Smooth muscle cell (in vitro differentiated cells): ENCODE results near the gene KIF15. TPM values are rescaled to one million over a fixed set of nuclear protein-coding genes. Genes with fewer than 3 reads are reported as not detected.
A peak's percentile ranks its signal among the peaks of the same experiment; 100 is the strongest.

Source experiments
- DNase-seq: peaks from one replicate; lab custom pipeline; 2025; ENCODE audit not compliant: unreplicated experiment; lab: John Stamatoyannopoulos, UW
- H2AFZ ChIP-seq: fragments of 200-600 bp; sonication (generic); 2 replicates; pipeline ENCODE4 v1.6.0; 2016; ENCODE audit warnings: antibody characterized with exemption, low read depth, mild to moderate bottlenecking
- H3F3A ChIP-seq: fragments of 200-600 bp; sonication (generic); 2 replicates; pipeline ENCODE4 v1.6.0; 2017; ENCODE audit warnings: antibody characterized with exemption, low read depth
- H3K27ac ChIP-seq: fragments of 200-600 bp; sonication (generic); 2 replicates; pipeline ENCODE4 v1.5.1; 2016; ENCODE audit warnings: low read depth, mild to moderate bottlenecking
- H3K27me3 ChIP-seq: fragments of 200-600 bp; sonication (generic); 2 replicates; pipeline ENCODE4 v1.6.1; 2016; ENCODE audit warnings: low read depth, mild to moderate bottlenecking
- H3K36me3 ChIP-seq: fragments of 200-600 bp; sonication (generic); 2 replicates; pipeline ENCODE4 v1.5.1; 2016; ENCODE audit warnings: low read depth
- H3K4me1 ChIP-seq: fragments of 200-600 bp; sonication (generic); 2 replicates; pipeline ENCODE4 v1.5.1; 2016; ENCODE audit warnings: low read depth
- H3K4me2 ChIP-seq: fragments of 200-600 bp; sonication (generic); 2 replicates; pipeline ENCODE4 v1.6.0; 2016; ENCODE audit warnings: mild to moderate bottlenecking
- H3K4me3 ChIP-seq: fragments of 200-600 bp; sonication (generic); 2 replicates; pipeline ENCODE4 v1.5.1; 2016; ENCODE audit warnings: mild to moderate bottlenecking
- H3K79me2 ChIP-seq: fragments of 200-600 bp; sonication (generic); 2 replicates; pipeline ENCODE4 v1.6.0; 2016; ENCODE audit warnings: low read depth, mild to moderate bottlenecking
- H3K9ac ChIP-seq: fragments of 200-600 bp; sonication (generic); 2 replicates; pipeline ENCODE4 v1.6.0; 2016; ENCODE audit warnings: low read depth
- H3K9me3 ChIP-seq: fragments of 200-600 bp; sonication (generic); replicated peaks from 2 replicates; pipeline ENCODE4 v1.5.1; 2016; ENCODE audit warnings: low read depth
- H4K20me1 ChIP-seq: fragments of 200-600 bp; sonication (generic); 2 replicates; pipeline ENCODE4 v1.6.0; 2016; ENCODE audit warnings: low read depth
- WGBS: methylation state at CpG from one replicate; pipeline ENCODE4 v1.1.7; 2016; ENCODE audit warnings: low lambda C conversion rate; 5-methylcytosine and 5-hydroxymethylcytosine counted together
- polyA plus RNA-seq: library from polyadenylated mRNA; unstranded; fragments of >200 nt; fragmentation: Nextera tagmentation; extraction: Ambion mirVana; gene quantifications from 2 replicates; pipeline ENCODE4 v1.2.1, GENCODE V29; 2016
- total RNA-seq: library from RNA; depleted of rRNA; stranded (reverse); fragments of >200 nt; gene quantifications from 2 replicates; pipeline ENCODE4 v1.2.3, GENCODE V29; 2014
- TF ChIP-seq, protein P1 (sequence below): fragments of 200-600 bp; sonication (generic); IDR thresholded peaks from 2 replicates; pipeline ENCODE4 v1.5.1; 2017; ENCODE audit warnings: borderline replicate concordance, mild to moderate bottlenecking, antibody characterized with exemption; ENCODE audit not compliant: insufficient read depth, poor library complexity, severe bottlenecking

Gene KIF15
- total and polyA plus RNA-seq, 2 experiments from 2014 or later: 2.8 to 6.2 TPM

DNA sequence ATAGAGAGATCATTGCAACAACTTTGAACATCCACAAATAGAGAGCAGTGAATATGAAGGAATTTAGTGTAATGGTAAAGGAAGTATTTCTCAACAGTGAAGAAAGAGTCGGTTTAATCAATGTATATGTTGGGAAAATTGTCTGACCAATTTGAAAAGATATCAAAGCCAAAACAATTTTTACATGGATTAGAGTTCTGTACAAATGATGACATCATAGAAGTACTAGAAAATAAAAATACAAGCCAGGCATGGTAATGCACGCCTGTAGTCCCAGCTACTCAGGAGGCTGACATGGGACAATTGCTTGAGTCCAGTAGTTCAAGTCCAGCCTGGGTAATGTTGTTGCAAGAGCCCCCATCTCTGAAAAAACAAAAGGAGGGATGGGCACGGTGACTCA lies 74.1 kb downstream of the KIF15 start:
- no peak overlapping the region for H3K27ac ChIP-seq
- H3K4me2 ChIP-seq: no peak overlapping the region
- no peak overlapping the region for H3K9ac ChIP-seq
- H3K9me3 ChIP-seq: peaks cover 8% of the 10 kb centered on the region
- DNase-seq: no peak
- no peaks in the 10 kb centered on the region for H3K4me1 ChIP-seq
- H3K27me3 ChIP-seq: no peaks in the 10 kb centered on the region
- no peaks in the 10 kb centered on the region for H4K20me1 ChIP-seq
- H3K36me3 ChIP-seq: no peaks in the 10 kb centered on the region
- no peaks in the 10 kb centered on the region for H3F3A ChIP-seq
- TF ChIP-seq, protein P1, sequence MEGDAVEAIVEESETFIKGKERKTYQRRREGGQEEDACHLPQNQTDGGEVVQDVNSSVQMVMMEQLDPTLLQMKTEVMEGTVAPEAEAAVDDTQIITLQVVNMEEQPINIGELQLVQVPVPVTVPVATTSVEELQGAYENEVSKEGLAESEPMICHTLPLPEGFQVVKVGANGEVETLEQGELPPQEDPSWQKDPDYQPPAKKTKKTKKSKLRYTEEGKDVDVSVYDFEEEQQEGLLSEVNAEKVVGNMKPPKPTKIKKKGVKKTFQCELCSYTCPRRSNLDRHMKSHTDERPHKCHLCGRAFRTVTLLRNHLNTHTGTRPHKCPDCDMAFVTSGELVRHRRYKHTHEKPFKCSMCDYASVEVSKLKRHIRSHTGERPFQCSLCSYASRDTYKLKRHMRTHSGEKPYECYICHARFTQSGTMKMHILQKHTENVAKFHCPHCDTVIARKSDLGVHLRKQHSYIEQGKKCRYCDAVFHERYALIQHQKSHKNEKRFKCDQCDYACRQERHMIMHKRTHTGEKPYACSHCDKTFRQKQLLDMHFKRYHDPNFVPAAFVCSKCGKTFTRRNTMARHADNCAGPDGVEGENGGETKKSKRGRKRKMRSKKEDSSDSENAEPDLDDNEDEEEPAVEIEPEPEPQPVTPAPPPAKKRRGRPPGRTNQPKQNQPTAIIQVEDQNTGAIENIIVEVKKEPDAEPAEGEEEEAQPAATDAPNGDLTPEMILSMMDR: no peak
- 99% methylated on average over 3 of the region's 3 CpGs for WGBS
- no peaks in the 10 kb centered on the region for H3K79me2 ChIP-seq
- no peak overlapping the region for H2AFZ ChIP-seq
- no peak overlapping the region for H3K4me3 ChIP-seq

DNA sequence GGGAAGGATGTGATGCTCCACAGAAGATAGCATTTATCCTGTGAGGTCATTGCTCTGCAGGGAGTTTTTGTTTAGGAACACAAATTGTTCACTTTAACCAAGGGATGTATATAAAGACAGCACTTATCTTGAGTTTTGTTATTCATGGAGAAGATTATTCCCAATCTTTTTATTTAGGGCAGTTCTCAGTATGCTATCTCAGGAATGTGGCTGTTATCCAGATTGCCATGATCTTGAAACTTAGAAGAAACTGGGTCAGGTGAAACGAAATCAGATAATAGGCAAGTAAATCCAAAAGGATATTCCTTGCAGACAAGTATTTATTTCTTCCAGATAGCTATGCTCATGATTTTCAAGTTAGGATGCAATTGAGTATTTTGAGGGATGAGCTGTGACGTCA lies 80.8 kb downstream of the KIF15 start:
- Histone ChIP-seq H3K27me3 (no peaks in the 10 kb centered on the region), H3K36me3 (no peaks in the 10 kb centered on the region), H3K4me2 (no peak overlapping the region), H3K4me1 (peaks cover 6% of the 10 kb centered on the region), H3K4me3 (no peak overlapping the region), H3K79me2 (no peaks in the 10 kb centered on the region), H3K9me3 (no peaks in the 10 kb centered on the region), H4K20me1 (no peaks in the 10 kb centered on the region), H3K9ac (no peak overlapping the region), H2AFZ (no peak overlapping the region), H3F3A (peaks cover 15% of the 10 kb centered on the region), H3K27ac (no peak overlapping the region)
- no peak for DNase-seq
- TF ChIP-seq, protein P1: no peak
- 96% methylated on average over 2 of the region's 2 CpGs for whole genome bisulfite sequencing

DNA sequence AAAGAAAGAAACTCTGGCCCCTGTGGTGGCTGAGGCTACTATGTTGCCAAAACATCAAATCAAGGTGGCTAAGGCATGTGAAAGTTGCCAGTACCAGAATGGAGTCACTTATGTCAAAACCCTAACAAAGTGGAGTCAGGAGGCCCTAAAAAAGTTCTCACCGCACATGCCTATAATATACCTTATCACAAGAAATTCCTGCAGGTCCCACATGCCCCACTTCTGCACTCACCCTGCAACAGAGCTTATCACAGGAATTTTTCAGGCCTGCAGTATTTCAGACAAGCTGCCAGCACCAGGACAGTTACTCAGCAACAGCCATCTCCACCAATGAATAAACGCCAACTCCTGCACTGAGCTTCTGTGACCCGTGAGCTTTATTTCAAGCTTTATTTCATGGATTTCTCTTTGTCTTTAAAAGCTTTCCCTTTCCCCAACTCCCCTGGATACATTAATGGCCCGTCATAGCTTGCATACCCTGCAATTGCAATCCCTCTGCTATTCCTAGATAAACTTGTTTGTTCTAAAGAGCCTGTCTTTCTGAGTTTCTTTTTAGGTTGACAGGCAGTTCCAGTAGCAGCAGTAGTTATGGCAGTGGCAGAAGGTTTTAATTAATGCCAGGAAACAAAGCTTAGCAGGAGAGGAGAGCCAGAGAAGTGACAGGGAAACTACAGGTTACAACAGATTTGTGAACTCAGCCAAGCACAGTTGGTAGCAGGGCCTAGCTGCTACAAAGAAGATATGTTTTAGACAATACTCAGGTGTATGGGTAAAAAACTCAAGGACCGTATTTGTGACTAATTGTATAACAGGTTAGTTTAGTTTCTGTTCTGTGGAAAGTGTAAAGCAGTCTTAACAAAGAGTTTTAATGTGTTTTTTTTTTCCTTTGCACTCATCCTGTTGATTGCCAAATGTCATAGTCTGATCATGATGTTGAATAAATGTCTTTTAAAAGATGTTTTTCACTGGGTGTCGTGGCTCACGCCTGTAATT lies 84.2 kb downstream of the KIF15 start:
- TF ChIP-seq, protein P1: no peak
- no peaks in the 10 kb centered on the region for H4K20me1 ChIP-seq
- 36% methylated on average over 7 of the region's 7 CpGs for WGBS
- H3K9me3 ChIP-seq: no peaks in the 10 kb centered on the region
- peak overlapping the region; percentile 38 for H2AFZ ChIP-seq
- peak overlapping the region; percentile 20 for H3K4me3 ChIP-seq
- peak overlapping the region; percentile 84 for H3K27ac ChIP-seq
- no peaks in the 10 kb centered on the region for H3K79me2 ChIP-seq
- no peak for DNase-seq
- H3K4me1 ChIP-seq: peaks cover 6% of the 10 kb centered on the region
- H3K4me2 ChIP-seq: peak overlapping the region; percentile 84
- no peaks in the 10 kb centered on the region for H3K36me3 ChIP-seq
- peaks cover 15% of the 10 kb centered on the region for H3F3A ChIP-seq
- peak overlapping the region; percentile 9 for H3K9ac ChIP-seq
- no peaks in the 10 kb centered on the region for H3K27me3 ChIP-seq
